ENCODE results near the gene CASZ1.

The CASZ1 gene

DNA sequence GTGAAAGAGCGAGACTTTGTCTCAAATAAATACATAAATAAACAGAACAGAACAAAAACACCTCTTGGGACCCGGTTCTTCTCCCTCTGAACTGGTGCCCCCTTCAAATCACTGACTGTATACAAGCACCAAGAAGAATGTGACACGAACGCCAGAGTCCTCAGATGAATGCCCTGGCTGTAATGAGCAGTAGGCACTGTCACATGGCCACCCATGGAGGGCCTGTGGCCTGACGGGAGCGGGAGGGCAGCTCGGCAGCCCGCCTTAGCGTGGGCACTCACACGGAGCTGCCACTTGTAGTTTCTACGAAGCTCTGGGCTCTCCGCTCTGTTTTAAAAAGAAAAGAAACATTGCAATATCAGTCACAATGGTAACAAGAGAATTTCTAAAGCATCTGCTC is 175.7 kb downstream of the CASZ1 start:
- no peak for DNase-seq

DNA sequence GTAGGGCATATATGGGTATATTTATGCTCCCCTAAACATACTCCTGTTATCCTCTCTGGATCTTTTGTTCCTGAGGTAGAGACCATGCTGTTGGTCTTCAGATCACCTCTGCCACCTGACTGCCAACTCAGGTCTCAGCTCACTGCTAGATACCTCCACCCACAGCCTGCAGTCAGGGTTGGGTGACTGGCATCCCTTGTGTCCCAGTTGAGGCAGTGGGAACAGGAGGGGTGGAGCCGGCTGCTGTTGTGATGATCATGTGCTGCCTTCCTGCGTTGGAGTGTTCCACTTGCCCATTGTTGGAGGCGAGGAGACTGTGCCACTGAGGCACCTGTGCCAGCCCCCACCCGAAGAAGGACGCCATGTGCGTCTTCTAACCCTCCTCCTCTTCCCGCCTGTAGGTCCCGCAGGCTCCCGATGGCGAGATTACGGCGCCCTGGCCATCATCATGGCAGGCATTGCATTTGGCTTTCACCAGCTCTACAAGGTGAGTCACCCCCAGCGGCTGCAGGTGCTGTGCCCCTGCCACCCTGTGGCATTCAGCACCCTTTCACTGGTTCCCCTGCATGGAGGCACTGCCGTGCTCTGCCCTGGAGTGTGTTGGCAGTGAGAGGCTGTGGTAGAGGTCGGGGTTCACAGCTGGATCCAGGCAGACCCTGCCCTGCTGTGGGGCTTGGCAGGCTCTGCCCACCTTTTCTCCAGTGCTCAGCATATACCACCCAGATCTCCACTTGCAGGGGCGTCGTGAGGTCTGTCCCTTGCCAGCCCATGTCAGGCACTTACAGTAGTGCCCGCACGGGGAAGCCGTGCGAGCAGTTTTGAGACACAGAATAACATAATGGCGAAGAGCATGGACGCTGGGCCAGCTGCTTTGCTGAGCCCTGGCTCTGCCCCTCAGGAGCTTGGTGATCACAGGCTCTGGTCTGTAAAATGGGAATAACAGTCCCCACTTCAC is 178.2 kb downstream of the CASZ1 start:
- no peak for DNase-seq

DNA sequence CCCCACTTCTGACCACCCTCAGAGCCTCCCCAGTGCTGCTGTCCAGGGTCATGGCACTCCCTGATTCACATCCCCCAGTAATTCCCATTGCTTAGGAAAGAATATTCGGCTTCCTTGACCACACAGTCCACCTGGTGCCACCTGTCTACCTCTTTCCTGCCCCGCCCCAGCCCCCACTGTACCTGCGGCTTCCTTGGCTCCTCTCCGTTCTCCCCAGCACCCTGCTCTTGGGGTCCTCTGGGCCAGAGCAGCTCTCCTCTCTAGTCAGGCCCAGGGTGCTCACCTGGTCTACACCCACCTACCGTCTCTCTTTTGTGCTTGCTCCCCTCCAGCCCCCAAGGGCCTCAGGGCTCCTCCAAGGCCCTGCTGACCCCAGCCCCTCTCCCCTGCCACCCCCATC is 179.1 kb downstream of the CASZ1 start:
- no peak for DNase-seq

DNA sequence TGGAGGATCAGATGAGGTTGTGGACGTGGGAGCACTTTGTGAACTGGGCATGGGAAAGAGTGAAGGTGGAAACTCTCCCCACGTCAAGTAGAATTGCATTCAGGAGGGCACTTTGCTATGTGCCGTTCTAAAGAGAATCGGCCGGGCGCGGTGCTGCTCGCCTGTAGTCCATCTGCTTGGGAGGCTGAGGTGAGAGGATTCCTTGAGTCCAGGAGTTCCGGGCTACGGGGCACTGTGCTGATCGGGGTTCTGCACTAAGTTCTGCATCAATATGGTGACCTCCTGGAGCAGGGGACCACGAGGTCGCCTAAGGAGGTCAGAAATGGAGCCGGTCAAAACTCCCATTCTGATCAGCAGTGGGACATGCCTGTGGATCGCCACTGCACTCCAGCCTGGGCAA is 179.8 kb downstream of the CASZ1 start:
- DNase-seq = no peak

DNA sequence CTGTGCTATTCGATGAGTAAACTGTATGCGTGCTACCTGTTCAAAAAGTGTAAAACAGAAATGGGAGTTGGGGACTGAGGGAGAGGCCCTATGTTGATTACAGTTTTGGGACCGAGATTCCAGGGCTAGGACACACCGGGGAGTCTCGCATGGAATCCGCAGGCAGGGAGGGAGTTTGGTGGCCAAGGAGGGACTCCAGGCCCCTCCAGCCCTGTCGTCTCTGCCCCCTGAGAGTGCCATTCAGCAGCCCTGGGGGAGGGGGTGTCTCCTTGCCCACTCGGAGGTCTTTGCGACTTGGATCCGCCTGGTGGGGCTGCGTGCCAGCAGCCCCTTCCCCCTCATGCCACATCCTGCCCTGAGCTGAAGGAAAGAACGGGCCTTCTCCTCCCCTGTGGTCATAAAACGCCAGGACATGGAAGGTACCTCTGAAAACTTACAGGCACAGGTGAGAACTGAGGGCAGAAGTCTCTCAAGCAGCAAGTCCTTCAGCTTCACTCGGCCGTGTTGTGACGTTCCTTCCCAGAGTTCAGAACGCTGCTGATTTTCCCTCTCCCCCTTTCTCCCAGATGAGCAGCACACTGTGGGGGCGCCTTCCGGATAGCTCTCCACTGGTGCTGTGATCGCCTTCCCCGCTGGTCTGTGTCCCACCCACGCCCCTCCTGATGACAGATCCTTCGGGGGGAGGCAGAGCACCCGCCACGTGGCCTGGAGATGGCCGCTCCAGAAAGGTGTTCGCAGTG is 180.3 kb downstream of the CASZ1 start:
- DNase-seq = no peak

DNA sequence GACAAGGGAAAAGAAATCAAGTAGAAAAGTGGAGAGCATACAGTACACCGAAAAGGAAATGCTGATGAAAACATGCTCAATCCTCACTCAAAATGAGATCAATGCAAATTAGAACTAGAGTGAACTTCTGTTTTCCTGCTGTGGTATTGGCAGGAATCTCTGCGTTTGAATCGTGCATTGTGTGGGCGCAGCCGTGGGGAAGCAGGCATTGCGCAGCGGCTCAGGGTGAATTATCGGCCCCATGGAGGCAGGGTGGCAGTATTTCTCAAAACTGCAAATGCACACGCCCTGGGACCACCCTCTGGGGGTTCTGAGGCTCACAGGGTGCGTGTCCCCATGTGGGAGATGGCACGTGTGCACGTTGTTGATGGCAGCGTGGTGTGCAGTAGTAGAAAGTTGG is 181.1 kb downstream of the CASZ1 start:
- no peak for DNase-seq

DNA sequence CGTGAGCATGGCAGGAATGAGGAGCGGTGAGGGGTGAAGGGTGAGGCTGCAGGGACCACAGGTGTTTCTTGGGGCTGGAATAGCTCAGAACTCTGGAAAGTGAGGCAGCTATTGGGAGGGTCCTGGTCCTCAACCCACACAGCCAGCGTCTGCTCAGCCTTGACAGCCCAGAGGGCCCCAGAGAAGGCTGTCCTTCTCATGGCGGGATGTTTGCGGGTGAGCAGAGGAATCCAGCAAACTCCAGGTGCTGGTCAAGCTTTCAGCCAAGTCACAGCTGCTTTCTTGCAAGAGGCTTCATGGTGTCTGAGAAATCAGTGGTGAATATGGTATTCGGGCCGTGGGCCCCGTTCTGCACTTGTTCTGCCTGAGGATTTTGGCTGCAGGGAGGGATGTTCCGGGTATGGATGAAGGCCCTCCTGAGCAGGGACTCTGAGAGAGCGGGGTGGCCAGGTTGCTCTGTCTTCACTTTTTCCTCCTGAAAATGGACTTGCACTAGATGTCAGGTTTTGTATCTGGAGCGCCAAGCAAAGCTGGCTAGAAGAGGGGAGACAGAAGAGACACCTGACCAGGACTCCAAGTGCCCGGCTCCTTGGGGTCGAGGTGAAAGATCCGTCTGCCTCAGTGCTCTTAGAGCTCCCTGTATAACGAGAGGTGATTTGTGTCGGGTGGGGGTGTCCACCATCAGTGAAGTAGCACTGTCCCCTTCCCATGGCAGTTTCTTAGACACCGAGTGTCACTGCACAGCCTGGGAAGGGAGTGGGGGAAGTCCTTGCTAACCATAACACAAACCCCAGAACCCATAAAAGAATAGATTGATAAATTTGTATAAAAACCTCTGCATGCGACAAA is 181.8 kb downstream of the CASZ1 start:
- no peak for DNase-seq

DNA sequence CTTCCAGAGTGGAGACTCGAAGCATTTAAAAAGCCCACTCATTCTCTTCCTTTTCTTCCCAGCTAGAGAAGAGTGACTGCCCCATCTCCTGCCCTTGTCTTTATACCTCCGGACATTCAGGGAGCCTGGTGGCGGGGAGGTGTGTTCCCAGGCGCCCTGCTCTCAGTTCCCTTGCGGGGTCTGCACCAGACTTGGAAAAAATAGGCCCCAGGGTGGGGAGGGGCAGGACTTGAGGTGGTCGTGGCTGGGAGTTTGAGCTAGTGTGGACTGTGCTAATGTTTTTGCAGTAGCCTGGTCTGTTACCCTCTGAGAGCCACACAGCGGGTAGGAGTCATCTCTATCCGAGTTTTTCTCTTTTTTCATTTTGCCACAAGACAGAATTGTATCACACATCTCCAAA is 182.6 kb downstream of the CASZ1 start:
- no peak for DNase-seq

DNA sequence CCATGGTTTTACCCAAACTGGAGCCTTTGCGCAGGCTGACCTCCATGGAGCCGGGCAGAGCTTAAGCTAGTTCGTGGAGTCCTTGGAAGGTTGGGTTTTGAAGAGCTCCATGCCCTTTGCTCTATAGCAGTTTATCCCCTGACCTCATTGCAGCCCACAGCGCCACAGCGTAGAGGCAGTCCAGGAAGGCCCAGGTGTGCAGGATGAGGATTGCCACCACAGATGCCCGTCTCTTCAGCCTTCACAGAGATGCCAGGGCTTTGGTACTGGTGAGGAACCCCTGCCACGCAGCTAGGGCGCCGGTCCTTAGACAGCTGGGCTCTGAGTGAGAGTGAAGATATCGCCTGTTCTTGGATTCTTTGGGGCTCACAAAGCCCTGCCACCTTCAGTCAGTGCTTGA is 183.1 kb downstream of the CASZ1 start:
- no peak for DNase-seq

DNA sequence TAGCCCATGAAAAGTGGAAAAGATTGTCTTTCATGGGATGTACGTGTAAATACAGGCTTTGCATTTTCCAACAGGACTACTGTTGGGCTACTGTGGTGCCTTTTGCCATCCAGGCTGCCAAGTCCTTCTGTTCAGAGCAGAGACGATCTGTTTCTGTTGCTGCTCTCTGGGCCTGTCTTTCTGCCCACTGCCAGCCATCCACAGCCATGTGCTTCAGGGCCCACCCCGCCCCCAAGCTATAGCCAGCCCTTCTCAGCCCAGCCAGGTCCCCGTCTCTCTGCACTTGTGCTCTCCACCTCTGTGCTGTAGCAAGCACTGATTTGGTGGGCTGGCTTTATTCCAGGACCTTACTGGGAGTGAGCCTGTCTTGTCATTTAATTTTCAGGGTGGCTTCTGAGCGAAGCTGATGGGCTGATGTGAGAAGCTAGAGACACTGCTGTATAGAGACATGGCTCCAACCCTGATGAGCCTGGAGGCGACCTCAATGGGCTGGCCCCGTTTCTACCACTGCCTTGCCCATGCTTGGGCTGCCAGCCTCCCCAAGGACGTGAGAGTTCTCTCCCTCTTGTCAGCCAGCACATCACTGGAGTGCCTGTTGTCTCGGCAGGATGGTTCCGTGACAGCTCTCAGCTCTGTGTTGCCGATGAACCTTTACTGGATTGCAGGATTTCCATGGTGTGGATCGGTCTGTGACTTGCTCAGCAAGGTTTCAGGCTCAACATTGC is 183.8 kb downstream of the CASZ1 start:
- DNase-seq = no peak

DNA sequence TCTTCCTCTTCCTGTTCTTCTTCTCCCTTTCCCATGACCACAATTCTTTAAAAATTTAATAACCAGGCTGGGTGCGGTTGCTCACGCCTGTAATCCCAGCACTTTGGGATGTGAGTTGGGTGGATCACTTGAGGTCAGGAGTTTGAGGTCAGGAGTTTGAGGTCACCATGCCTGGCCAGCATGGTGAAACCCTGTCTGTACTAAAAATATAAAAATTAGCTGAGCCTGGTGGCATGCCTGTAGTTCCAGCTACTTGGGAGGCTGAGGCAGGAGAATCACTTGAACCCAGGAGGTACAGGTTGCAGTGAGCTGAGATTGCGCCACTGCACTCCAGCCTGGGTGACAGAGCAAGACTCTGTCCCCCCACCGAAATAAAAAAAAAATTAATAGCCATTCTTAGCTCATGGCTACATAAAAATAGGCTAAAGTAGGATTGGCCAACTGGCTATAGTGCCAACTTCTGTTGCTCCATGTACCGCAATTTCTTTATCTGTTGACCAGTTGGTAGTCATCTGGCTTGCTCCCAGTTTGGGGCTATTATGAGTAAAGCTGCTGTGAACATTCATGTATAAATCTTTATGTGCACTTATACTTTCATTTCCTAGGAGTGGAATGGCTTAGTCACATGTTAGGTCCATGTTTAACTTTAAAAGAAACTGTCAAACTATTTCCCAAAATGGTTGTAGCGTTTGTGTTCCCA is 185.4 kb downstream of the CASZ1 start:
- no peak for DNase-seq

DNA sequence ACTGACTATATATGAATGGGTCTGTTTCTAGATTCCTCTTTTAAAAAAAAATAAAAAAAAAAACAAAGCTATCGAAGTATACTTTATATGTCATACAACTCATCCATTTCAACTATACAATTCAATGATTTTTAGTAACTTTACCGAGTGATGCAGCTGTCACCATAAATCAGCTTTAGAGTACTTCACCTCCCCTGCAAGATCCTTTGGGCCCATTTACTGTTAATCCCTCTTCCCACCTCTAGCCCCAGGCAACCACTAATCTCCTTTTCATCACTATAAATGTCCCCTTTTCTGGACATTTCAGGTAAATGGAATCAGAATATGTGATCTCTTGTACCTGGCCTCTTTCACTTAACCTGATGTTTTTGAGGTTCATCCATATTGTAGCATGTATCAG is 187.8 kb downstream of the CASZ1 start:
- DNase-seq = no peak

DNA sequence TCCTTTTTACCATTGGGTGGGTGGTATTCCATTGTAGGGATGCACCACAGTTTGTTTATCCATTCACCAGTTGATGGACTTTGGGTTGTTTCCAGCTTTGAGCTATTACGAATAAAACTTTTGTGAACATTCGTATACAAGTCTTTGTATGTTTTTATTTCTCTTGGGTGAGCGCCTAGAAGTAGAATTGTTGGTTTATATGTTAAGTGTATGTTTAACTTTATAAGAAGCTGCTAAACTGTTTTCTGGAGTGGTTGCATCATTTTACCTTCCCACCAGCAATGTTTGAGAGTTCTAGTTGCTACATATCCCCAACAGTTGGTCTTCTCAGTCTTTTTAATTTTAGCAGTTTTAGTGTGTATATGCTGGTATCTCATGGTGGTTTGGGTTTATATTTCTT is 189.2 kb downstream of the CASZ1 start:
- DNase-seq = no peak

DNA sequence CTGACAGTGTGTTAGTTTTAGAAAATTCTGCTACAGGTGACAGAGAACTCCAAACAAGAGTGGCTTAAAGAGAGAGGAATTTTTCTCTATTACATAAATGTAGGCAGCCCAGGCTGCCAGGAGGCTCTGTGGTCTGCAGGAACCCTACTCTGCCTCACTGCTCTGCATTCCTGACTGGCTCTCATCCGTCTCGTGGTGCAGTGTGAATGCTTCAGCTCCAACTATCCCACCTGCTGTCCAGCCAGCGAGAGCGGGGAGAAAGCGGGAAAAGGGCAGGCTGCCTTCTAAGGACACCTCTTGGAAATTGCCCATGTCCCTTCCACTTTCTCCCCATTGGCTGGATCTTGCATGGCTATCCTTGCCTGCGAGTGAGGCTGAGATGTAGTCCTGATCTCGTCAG is 190.4 kb downstream of the CASZ1 start:
- DNase-seq = no peak

DNA sequence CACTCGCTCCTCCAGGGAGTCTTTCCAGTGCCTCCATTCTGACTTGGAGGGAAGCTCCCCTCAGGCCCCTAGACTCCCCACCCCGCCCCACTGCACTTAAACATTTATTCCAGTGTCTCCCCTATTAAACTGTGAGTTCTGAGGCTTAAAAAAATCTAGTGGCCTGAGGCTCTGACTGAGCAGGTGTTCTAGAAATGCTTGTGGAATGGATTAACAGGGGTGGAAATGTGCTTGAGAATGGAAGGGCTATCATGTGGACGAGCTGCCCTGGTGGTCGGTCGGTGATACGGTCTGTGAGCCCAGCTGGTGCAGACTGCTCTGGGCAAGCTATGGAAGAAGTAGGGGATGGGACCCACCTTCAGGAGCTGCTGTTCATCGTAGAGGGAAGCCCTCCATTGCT is 191.5 kb downstream of the CASZ1 start:
- DNase-seq = no peak

DNA sequence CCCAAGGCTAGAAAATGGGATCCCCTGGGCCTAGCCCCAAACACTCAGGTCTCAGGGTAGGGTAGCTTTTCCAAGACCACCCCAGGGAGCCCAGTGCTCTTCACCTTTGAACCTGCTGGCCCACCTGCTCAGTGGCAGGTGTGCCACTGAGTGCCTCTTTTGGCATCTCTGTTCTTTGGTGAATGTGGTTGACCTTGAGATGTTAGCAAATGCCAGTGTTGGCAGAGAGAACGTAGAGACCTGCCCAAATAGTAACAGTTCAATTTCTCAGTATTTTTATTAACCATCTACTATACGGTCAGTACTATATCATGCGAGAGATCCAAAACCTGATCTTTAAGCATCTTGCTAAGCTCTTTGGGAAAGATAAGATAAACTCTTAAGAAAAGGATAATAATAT is 193.5 kb downstream of the CASZ1 start:
- DNase-seq = no peak

DNA sequence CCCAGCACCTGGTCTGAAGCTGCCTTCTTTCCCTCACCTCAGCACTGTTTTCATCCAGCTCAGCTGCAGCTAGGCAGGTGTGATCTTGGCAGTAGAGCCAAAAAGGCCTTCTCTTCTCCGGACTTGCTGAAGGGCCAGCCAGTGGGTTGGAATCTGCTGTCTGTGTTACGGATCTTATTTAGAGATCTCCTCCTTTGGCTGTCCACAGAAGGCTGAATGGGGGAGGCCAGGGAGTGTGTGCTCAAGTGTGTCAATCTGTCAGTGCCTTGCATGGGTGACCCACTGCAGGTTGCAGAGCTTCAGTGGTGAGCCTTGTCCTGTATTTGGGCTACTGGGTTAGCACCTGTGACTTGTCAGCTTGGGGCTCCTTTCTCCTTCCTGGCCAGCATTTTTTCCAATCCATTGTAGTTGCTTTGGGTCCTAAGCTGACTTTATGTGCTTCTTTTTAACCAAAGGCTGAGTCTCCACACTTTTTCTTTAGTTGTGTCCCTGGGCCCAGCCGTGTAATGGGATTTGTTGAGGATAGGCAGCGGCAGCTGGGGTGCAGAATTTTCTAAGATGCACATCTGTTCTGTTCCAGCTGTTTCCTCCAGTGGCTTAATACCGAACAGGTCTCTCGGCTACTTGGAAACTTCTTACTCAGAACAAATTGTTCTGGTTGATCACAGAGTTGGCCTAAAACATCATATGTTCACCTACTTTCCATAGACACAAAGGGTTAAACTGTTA is 194.9 kb downstream of the CASZ1 start:
- DNase-seq = no peak

DNA sequence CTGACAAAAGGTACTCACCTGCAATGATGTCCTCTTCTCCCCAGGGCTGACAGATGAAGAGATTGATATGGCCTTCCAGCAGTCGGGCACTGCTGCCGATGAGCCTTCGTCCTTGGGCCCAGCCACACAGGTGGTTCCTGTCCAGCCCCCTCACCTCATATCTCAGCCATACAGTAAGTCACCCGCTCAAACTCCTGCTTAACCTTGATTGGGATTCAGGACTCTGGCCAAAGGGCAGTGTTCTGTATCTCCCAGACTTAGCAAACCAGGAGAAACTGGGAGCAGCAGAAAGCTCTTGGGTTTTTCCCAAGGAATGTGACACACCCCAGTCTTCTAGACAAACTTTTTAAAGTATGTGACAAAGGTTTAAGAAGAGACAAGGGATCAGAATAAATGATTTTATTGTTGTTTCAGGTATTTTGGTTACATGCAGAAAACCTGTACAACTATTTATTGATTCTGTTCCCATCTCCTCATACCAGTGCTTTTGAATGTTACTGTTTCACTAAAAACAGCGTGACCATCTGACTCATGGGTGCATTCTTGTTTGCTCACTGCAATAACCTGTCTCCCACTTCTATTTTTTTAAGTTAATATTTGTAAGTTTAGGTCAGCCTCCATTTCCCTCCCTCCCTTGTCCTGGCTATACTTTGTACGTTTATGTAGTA is 197.1 kb downstream of the CASZ1 start:
- DNase-seq = no peak

DNA sequence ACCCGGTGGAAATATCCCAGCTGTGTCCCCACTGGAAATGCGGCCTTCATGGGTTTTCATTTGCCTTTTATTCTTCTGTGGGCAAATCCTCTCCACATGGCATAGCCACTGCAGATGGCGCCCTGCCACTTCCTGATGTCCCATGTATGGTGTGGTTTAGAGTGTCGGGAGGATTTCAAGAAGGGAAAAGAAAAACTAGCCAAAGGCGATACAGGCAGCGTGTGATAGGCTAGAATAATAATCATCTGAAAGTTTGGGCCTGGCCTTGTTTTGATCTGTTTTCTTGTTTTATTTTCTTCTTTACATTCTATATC is 198.1 kb downstream of the CASZ1 start:
- no peak for DNase-seq

DNA sequence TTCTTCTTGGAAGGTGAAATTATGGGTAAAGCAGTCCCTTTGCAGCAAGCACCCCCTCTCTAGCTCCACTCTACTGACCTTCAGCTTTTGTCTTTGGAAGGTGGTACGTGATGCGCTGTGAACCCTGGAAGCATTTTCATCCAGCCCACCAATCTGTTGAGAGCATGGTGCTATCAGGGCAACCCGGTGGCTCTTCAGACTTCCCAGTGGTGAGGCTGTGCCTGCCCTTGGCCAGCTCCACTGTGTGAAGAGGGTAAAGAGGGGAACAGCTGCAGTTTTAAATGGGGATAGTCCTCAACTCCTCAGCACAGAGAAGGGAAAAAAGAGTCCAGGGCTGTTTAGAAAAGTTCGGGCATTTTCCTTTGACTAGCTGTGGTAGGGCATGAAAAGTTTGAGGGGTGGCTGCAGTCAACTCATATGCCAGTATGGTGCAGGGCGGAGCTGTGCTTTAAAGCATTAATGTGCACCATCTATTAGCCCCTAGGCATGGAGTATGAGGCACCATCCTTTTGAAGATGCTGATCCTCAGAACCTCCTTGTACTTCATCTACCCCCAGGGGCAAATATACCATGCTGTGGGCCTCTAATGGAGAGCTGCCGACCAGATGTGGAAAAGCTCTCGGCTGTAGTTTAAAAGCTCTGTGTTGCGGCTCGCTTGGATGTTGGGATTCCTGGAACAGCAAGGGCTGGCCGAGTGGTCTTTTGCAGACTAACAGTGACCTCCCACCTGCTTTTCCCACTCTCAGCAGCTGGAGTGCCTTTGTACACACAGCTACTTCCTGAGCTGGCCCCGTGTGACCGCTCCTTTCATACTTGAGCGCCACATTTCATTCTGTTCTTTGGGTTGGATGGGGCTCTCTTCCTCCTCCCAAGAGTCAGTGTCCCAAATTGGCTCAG is 198.7 kb downstream of the CASZ1 start:
- DNase-seq = no peak
